ENCODE measurements around the gene ZNF212.
"Not testable (repeated sequence)": the region's sequence is repeated elsewhere in the genome, so short reads cannot be mapped to it uniquely, and the experiment has no call there.

The ZNF212 gene

DNA sequence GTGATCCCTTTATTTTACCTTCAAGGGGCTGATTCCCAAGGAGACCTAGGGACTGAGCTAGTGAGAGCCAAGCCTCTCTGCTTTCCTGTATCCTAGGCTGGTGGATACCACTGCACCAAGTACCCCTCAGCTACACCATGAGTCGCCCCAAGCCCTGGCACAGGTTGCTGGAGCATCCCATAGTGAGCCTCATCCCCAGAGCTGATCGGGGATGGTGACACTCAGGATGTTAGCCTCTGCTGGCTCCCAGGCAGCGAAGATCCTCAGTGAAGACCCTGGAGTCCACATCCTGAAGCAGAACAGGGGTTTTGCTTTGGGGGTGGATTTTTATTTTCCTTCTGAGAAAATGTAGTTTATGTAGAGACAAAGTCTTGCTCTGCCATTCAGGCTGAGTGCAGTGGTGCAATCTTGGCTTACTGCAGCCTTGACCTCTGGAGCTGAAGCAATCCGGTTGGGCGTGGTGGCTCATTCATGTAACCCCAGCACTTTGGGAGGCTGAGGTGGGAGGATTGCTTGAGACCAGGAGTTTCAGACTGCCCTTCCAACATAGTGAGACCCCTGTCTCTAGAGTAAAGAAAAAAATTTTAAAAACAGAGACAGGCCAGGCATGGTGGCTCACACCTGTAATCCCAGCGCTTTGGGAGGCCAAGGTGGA, 12.5 kb upstream of the ZNF212 start:
- TF ChIP-seq POLR2A (IDR thresholded peaks at IDR 0.05; ENCODE audit: low read length) (no peak), GATA1 (IDR thresholded peaks at IDR 0.05; ENCODE audit: low read depth, low read length) (no peak)
- no peak for DNase-seq

DNA sequence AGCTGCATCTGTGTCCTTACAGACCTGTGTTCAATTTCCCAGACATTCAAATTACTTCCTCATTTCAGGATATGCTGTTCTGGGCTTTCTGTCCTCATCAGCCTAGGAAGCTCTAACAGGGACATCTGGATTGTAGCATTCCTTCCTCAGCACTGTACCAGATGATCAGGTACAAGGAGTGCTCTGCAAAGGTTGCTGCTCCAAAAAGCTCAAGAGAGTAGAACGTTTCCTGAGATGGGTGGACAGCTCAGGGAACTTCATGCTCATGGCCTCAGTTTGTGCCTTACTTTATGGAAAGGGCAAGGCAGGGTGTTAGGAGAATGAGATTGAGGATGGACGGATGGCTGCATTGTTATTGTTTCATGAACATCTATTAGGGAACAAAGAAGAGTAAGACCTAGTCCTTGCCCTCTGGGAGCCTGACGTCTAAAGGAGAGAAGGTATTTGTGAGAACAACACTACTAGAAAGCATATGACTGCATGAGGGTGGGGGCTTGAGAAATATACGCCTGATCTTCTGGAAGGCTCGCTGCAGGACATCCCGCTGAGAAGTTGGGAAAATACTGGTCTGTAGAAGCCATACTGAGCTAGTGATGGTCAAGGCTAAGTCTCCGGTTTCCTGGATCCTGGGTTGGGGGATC, 10.5 kb upstream of the ZNF212 start:
- TF ChIP-seq POLR2A (IDR thresholded peaks at IDR 0.05; ENCODE audit: low read length) = no peak
- no peak for DNase-seq

DNA sequence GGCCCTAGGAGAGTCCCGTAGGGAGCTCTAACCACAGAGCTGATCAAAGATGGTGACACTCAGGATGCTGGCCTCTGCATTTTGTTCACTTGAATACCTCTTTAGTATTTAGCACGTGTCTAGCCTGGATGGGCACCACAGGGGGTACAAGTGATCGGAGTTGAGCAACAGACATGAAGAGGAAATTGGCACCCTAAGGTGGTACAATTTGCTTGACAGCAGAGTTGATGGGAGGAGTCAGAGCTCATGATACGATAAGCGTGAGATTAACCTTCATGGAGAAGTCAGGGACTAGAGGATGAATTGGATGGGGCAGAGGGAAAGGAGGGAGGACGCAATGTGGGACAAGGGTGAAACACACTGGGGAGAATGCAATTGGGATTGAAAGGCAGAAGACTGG, 9.9 kb upstream of the ZNF212 start:
- DNase-seq = no peak
- TF ChIP-seq POLR2A (IDR thresholded peaks at IDR 0.05; ENCODE audit: low read length) (no peak), GATA1 (IDR thresholded peaks at IDR 0.05; ENCODE audit: low read depth, low read length) (no peak)

DNA sequence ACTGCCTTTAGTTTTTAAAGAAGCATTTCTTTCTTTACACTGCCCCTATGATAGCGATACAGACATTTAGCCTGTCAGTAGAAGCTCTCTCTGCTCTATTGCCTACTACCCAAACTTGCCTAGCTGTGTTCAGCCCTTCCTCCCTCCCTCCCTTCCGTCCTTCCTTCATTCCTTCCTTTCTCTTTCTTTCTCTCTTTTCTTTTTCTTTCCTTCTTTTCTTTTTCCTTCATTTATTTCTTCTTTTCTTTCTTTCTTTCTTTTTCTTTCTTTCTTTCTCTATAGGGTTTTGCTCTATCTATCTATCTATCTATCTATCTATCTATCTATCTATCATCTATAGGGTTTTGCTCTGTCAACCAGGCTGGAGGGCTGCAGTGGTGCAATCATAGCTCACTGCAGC, 7.1 kb upstream of the ZNF212 start:
- DNase-seq = no peak
- TF ChIP-seq GATA1 (IDR thresholded peaks at IDR 0.05; ENCODE audit: low read depth, low read length) (no peak), POLR2A (IDR thresholded peaks at IDR 0.05; ENCODE audit: low read length) (no peak)

DNA sequence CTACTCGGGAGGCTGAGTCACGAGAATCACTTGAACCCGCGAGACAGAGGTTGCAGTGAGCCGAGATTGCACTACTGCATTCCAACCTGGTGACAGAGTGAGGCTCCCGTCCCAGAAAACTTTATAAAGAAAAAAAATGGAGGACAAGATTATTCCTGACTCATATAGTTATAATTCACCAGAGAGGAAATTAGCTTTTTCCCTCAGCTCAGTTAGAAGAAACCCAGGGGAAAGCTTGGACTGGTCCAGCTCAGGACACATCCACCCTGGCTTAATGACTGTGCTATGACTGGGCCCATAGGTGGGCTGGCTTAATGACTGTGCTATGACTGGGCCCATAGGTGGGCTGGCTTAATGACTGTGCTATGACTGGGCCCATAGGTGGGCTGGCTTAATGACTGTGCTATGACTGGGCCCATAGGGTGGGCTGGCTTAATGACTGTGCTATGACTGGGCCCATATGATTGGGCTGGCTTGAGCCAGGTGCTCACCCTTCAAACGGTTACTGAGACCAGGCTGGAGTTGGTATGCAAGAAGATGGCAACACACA, 5.7 kb upstream of the ZNF212 start:
- not testable (repeated sequence) for DNase-seq

DNA sequence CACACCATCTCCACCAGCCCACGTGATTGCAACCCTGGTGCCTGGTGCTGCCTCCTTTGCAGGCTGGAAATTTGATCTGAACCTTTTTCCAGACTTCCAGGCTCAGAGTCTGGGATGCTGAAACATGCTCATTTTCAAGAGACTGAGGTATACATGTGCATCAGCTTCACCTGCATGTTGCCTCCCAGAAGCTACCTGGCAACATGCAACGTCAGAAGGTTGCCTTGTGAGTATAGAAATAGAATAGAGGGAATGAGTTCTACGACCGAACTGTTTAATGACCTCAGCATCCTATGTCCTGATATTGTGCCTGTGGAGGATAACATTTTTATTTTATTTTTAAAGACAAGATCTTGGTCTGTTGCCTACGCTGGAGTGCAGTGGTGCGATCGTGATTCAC, 1.9 kb upstream of the ZNF212 start:
- DNase-seq = no peak
- TF ChIP-seq POLR2A (IDR thresholded peaks at IDR 0.05; ENCODE audit: low read length) = no peak
- TF ChIP-seq GATA1 (IDR thresholded peaks at IDR 0.05; ENCODE audit: low read depth, low read length) = no peak

DNA sequence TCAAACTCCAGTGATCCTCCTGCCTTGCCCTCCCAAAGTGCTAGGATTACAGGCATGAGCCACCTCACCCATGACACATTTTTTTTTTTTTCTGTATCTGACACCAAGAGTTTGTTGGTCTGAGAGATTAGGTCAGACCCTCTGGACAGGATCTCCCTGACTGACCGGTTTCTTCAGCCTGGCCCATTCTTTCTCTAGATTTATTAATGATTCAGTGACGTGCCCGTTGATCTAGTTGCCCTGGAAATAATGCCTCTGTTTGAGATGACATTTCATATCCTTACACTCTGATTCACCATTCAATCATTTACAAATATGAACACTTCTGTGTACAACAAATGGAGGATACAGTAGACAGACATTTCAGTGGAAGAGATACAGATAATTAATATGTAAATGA, 1.4 kb upstream of the ZNF212 start:
- DNase-seq = no peak

DNA sequence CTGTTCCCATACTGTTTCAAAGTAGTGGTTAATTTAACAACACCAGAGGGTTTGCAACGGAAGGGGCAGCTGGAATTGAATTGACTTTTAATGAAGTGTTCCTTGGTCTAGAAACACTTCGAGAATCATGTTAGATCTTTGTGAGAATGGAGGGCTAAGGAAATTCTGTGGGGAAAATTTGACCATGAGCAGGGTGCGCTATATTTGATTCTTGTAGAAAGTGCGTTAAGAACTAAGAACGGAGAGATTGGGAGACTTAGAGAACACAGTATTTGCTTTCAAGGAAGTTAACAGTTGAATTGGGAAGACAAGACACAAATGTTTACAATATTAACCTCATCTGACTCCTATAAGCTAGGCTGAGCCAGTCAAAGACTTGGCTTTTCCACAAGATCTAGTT, 1.2 kb downstream of the ZNF212 start:
- no peak for DNase-seq
- no peak for TF ChIP-seq POLR2A (IDR thresholded peaks at IDR 0.05; ENCODE audit: low read length)
- no peak for TF ChIP-seq GATA1 (IDR thresholded peaks at IDR 0.05; ENCODE audit: low read depth, low read length)

More for the DNA sequence above, 1.4 kb upstream of the ZNF212 start:
- no peak for TF ChIP-seq GATA1 (IDR thresholded peaks at IDR 0.05; ENCODE audit: low read depth, low read length)
- TF ChIP-seq POLR2A (IDR thresholded peaks at IDR 0.05; ENCODE audit: low read length) = no peak

DNA sequence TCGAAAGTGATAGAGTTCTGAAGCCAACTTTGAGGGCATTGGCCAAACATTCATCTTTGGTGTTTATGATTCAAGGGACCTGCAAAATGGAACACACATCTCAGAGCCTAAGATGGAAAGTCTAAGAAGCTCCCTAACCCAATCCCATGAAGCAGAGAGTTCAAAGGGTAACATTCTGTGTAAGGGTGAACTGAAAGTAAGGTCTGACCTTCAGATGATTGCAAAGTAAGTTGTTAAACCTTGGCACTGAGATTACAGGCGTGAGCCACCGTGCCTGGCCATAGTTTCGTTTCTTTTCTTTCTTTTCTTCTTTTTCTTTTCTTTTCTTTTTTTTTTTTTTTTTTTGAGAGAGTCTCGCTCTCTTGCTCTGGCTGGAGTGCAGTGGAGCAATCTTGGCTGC, 2.2 kb downstream of the ZNF212 start:
- no peak for DNase-seq
- TF ChIP-seq GATA1 (IDR thresholded peaks at IDR 0.05; ENCODE audit: low read depth, low read length) = no peak
- TF ChIP-seq POLR2A (IDR thresholded peaks at IDR 0.05; ENCODE audit: low read length) = no peak

DNA sequence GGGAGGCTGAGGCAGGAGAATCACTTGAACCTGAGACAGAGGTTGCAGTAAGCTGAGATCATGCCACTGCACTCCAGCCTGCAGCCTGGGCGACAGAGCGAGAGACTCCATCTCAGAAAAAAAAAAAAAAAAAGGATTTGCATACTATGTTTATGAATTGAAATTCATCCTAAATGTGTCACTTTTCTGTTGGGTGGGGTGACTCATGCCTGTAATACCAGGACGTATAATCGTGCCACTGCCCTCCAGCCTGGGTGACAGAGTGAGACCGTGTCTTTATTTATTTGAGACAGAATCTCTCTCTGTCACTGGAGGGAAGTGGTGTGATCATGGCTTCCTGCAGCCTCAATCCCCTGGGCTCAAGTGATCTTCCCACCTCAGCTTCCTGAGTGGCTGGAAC, 5.8 kb downstream of the ZNF212 start:
- no peak for DNase-seq

DNA sequence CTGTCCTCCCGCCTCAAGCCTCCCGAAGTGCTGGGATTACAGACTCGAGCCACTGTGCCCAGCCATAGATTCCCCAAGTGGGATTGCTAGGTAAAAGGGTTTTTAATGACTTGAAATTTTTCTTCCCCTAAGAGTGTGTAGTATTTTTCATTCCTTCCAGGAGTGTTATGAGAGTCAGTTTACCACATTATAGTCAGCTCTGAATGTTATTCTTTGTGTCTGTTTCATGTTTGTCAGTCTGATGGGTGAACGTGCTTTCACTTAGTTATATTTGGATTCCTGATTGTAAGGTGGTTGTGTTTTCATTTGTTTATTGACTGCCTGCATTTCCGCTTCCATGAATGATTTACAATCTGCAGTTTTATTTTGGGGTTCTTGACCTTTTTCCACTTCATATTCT, 6.3 kb downstream of the ZNF212 start:
- TF ChIP-seq POLR2A (IDR thresholded peaks at IDR 0.05; ENCODE audit: low read length) (no peak), GATA1 (IDR thresholded peaks at IDR 0.05; ENCODE audit: low read depth, low read length) (no peak)
- no peak for DNase-seq

More for the DNA sequence above, 5.8 kb downstream of the ZNF212 start:
- TF ChIP-seq POLR2A (IDR thresholded peaks at IDR 0.05; ENCODE audit: low read length) = no peak
- no peak for TF ChIP-seq GATA1 (IDR thresholded peaks at IDR 0.05; ENCODE audit: low read depth, low read length)

DNA sequence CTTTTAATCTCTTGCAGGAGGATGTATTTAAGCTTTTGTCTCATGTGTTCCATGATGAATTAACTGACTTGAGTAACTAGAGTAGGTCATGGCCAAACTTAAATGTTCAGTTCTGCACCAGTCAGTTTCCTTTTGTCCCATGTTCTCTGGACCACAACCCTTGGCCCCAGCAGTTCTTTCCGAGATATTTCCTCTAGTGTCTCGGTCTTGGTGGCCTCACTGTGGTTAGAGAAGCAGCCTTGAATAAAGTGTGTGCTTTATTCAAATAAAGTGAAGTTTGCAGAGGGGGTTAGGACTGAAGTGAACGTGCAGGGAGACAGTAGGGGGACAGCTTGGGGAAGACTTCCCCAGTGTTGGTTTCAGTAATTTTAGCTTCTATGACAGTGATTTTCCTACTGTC, 9.3 kb downstream of the ZNF212 start:
- no peak for DNase-seq
- TF ChIP-seq POLR2A (IDR thresholded peaks at IDR 0.05; ENCODE audit: low read length) = no peak
- TF ChIP-seq GATA1 (IDR thresholded peaks at IDR 0.05; ENCODE audit: low read depth, low read length) = no peak

DNA sequence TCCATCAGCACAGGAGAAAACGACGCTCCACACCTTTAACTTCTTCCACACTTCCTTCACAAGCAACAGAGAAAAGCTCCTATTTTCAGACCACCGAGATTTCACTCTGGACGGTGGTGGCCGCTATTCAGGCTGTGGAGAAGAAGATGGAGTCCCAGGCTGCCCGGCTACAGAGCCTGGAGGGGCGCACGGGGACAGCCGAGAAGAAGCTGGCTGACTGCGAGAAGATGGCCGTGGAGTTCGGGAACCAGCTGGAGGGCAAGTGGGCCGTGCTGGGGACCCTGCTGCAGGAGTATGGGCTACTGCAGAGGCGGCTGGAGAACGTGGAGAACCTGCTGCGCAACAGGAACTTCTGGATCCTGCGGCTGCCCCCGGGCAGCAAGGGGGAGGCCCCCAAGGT, 10.7 kb downstream of the ZNF212 start:
- not testable (repeated sequence) for DNase-seq

DNA sequence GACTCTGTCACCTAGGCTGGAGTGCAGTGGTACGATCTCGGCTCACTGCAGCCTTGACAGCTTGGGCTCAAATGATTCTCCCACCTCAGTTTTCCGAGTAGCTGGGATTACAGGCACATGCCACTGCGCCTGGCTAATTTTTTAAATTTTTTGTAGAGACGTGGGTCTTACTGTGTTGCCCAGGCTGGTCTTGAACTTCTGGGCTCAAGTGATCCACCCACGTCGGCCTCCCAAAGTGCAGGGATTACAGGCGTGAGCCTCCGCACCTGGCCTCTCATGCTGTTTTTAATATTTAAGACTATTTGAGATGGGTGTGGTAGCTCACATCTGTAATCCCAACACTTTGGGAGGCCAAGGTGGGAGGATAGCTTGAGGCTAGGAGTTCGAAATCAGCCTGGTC, 12.1 kb downstream of the ZNF212 start:
- not testable (repeated sequence) for DNase-seq

DNA sequence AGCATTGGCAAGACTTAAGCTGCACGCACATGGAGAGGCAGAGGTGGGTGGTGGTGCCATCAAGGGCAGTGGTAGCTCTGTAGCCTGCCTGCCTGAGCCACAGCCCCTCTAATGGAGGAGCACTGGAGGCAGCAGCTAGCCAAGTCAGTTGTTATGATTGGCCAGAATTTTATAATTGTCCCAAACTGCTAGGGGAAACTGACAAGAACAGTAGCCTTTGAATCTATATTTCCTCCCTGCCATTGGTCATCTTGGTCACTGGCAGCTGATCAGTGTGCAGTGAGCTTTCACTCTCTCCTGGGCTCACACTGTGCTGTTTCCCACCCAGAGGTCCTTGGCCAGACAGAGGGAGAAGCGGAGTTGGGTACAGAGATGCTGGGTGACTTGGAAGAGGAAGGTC, 12.9 kb downstream of the ZNF212 start:
- TF ChIP-seq GATA1 (IDR thresholded peaks at IDR 0.05; ENCODE audit: low read depth, low read length) (no peak), POLR2A (IDR thresholded peaks at IDR 0.05; ENCODE audit: low read length) (no peak)
- no peak for DNase-seq

DNA sequence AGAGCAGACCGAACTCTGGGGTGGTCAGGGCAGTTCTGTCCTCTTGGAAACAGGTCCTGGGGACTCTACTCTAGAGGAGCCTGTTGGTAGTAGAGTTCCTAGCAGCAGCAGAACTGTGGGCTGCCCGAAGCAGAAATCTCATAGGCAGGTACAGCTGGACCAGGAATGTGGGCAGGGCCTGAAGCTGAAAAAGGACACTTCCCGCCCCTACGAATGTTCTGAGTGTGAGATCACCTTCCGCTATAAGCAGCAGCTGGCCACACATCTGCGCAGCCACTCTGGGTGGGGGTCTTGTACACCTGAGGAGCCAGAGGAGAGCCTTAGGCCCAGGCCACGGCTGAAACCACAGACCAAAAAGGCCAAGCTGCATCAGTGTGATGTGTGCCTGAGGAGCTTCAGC, 14.2 kb downstream of the ZNF212 start:
- DNase-seq = no peak
- TF ChIP-seq POLR2A (IDR thresholded peaks at IDR 0.05; ENCODE audit: low read length) (no peak), GATA1 (IDR thresholded peaks at IDR 0.05; ENCODE audit: low read depth, low read length) (no peak)
